Measurements from ENCODE around the gene DPP6. TPM values are rescaled to one million over a fixed set of nuclear protein-coding genes. Genes with fewer than 3 reads are reported as not detected.

The DPP6 gene
- total RNA-seq, 3 donors from 2014 or later, result 0.59 to 0.98 TPM; not detected in 1

DNA sequence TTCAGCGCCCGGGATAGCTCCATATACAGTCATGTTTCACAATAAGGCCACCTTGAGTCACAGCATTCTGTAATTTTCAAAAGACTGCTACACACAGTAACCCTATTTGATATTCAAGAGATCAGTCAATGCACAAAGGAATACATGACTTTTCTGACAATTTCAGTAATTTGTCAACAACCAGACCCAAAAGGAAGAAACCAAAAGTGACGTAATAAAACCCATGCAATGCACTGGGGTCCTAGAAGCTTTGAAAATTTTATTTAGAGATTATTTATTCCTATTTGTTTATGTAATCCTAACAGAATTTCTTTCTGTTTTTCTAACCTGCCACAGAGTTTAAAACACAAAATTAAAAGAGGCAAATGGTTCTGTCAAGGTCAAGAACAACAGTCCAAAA lies 421.2 kb downstream of the DPP6 start:
- Histone ChIP-seq H3K4me1 (no peaks in the 10 kb centered on the region), H3K36me3 (no peaks in the 10 kb centered on the region), H3K27me3 (no peaks in the 10 kb centered on the region), H3K9me3 (no peaks in the 10 kb centered on the region), H3K27ac (no peak overlapping the region), H3K4me3 (no peak overlapping the region)
- no peak for DNase-seq (ENCODE audit: low spot score in 2 of 2)
- intact Hi-C loops (cut with DNase I; ENCODE audit: low total_unique reads), result no loop called here
- TF ChIP-seq POLR2AphosphoS5 (IDR thresholded peaks at IDR 0.05), result no peak
- no peak for TF ChIP-seq POLR2A (IDR thresholded peaks at IDR 0.05)
- TF ChIP-seq, protein P1, sequence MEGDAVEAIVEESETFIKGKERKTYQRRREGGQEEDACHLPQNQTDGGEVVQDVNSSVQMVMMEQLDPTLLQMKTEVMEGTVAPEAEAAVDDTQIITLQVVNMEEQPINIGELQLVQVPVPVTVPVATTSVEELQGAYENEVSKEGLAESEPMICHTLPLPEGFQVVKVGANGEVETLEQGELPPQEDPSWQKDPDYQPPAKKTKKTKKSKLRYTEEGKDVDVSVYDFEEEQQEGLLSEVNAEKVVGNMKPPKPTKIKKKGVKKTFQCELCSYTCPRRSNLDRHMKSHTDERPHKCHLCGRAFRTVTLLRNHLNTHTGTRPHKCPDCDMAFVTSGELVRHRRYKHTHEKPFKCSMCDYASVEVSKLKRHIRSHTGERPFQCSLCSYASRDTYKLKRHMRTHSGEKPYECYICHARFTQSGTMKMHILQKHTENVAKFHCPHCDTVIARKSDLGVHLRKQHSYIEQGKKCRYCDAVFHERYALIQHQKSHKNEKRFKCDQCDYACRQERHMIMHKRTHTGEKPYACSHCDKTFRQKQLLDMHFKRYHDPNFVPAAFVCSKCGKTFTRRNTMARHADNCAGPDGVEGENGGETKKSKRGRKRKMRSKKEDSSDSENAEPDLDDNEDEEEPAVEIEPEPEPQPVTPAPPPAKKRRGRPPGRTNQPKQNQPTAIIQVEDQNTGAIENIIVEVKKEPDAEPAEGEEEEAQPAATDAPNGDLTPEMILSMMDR (IDR thresholded peaks at IDR 0.05), result no peak

DNA sequence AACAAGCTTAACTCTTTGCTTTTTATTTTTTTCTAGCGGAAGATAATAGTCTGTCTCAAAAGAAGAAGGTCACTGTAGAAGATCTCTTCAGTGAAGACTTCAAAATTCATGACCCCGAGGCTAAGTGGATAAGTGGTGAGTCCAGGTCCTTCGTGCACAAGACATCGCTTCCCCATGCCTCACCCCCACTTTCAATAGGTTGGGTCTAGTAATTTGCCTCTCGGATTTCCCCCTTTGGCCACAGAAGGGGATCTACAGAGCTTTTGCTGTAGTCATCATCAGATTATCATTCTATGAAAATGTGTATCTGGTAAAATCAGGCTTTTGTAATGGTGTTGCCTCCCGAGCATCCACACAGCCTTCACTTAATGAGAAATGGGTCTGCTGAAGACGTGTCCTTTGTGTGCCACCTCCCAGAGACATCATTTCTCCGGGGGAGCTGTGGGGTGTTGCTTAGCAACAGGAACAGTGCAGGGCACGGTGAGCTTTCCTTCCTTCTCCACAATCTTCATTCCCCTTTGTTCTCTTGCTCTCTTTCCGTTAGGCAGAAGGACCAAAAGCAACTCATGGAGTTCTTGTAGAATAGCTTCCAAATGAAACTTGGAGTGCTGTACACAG lies 422.8 kb downstream of the DPP6 start:
- TF ChIP-seq, protein P1 (IDR thresholded peaks at IDR 0.05), result no peak
- no peak for TF ChIP-seq POLR2A (IDR thresholded peaks at IDR 0.05)
- intact Hi-C loops (cut with DNase I; ENCODE audit: low total_unique reads), result no loop called here

DNA sequence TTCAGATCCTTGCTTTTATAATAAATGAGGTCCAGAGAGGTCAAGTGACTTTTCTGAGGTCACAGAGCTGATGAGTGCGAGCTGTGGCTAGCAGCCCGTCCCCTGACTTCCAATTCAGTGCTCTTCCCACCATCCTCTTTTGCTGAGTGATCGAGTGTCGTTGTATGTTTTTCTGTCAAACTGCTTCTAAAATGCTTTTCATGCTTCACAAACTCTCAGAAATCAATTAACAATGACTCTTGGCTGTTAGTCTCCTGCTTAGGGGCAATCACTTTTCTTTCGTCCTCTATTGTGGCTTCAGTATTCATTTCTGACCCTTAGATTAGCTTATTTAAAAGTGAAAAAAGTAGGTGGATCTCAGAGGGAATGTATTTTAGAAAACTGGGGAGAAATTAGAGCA lies 423.7 kb downstream of the DPP6 start:
- intact Hi-C loops (cut with DNase I; ENCODE audit: low total_unique reads), result no loop called here

More for the DNA sequence above, 422.8 kb downstream of the DPP6 start:
- Histone ChIP-seq H3K36me3 (no peaks in the 10 kb centered on the region), H3K9me3 (no peaks in the 10 kb centered on the region), H3K4me1 (no peaks in the 10 kb centered on the region), H3K4me3 (no peak overlapping the region), H3K27ac (no peak overlapping the region), H3K27me3 (no peaks in the 10 kb centered on the region)
- no peak for DNase-seq (ENCODE audit: low spot score in 2 of 2)

DNA sequence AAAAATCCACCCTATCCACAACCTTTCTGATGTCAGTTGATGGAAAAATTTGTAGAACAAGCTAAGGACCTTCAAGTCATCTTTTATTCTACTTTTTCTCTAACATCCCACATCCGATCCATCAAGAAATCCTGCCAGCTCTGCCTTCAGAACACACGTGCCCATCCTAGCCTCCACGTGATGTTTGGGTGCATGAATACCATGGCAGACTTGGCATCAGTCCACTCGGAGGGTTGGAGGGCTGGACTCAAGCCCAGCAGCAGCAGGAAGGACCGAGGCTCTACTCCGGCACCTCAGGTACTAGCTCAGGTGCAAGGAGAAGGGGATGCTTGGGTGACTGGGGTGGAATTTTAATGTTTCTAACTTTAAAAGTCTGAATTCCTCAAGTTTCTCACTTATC lies 428.6 kb downstream of the DPP6 start:
- Histone ChIP-seq H3K4me1 (no peaks in the 10 kb centered on the region), H3K27ac (no peak overlapping the region), H3K36me3 (no peaks in the 10 kb centered on the region), H3K4me3 (no peak overlapping the region), H3K27me3 (no peaks in the 10 kb centered on the region), H3K9me3 (no peaks in the 10 kb centered on the region)
- no peak for DNase-seq (ENCODE audit: low spot score in 2 of 2)
- intact Hi-C loops (cut with DNase I; ENCODE audit: low total_unique reads), result no loop called here
- TF ChIP-seq POLR2AphosphoS5 (IDR thresholded peaks at IDR 0.05), result no peak
- no peak for TF ChIP-seq POLR2A (IDR thresholded peaks at IDR 0.05)
- TF ChIP-seq, protein P1 (IDR thresholded peaks at IDR 0.05), result no peak

More for the DNA sequence above, 423.7 kb downstream of the DPP6 start:
- no peaks in the 10 kb centered on the region for H3K4me1 ChIP-seq
- no peak overlapping the region for H3K27ac ChIP-seq
- H3K4me3 ChIP-seq, result no peak overlapping the region
- TF ChIP-seq, protein P1 (IDR thresholded peaks at IDR 0.05), result no peak
- TF ChIP-seq POLR2A (IDR thresholded peaks at IDR 0.05) (no peak), POLR2AphosphoS5 (IDR thresholded peaks at IDR 0.05) (no peak)
- no peaks in the 10 kb centered on the region for H3K27me3 ChIP-seq
- no peaks in the 10 kb centered on the region for H3K36me3 ChIP-seq
- no peak for DNase-seq (ENCODE audit: low spot score in 2 of 2)
- no peaks in the 10 kb centered on the region for H3K9me3 ChIP-seq

DNA sequence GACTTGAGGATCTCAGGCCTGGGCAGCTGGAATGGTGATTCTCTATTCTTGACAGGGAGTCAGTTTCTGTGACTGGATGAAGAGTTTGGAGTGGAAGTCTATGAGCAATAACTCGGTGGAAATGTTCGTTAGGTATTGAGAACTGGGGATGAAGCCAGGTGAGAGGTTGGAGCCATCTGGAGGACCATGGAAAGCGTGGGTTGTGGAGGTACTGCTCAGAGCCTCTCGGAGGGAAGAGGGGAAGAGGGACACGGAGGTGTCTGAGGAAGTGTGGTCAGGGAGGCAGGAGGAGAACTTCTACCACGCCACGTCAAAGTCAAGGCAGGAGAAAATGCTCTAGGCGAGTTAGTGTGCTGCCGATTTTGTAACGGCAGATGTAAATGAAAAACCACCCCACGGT lies 430.7 kb downstream of the DPP6 start:
- H3K4me1 ChIP-seq, result no peaks in the 10 kb centered on the region
- intact Hi-C loops (cut with DNase I; ENCODE audit: low total_unique reads), result no loop called here
- H3K27me3 ChIP-seq, result no peaks in the 10 kb centered on the region
- TF ChIP-seq POLR2A (IDR thresholded peaks at IDR 0.05) (no peak), POLR2AphosphoS5 (IDR thresholded peaks at IDR 0.05) (no peak)
- TF ChIP-seq, protein P1 (IDR thresholded peaks at IDR 0.05), result no peak
- no peak for DNase-seq (ENCODE audit: low spot score in 2 of 2)
- H3K4me3 ChIP-seq, result no peak overlapping the region
- H3K27ac ChIP-seq, result no peak overlapping the region
- no peaks in the 10 kb centered on the region for H3K36me3 ChIP-seq
- no peaks in the 10 kb centered on the region for H3K9me3 ChIP-seq
